Mucosa of descending colon (tissue), 3 donors: Measurements from ENCODE around the gene OSBPL10. TPM values are rescaled to one million over a fixed set of nuclear protein-coding genes. Genes with fewer than 3 reads are reported as not detected.

Experiments used
- ATAC-seq: fragments of 200-7000 bp; cut with Tn5 transposase; one replicate; pipeline ENCODE4 v1.9.1; 2020; ENCODE audit warnings: mild to moderate bottlenecking, moderate library complexity
- DNase-seq, 3 donors: peaks; one replicate each; pipeline ENCODE4 v3.0.0-alpha.2; 2020
- H3K36me3 ChIP-seq: fragments of 200-600 bp; one replicate; pipeline ENCODE4 v1.8.0; 2021; ENCODE audit warnings: low read depth, mild to moderate bottlenecking
- H3K4me1 ChIP-seq: fragments of 200-600 bp; one replicate; pipeline ENCODE4 v1.8.0; 2021; ENCODE audit warnings: low read depth, mild to moderate bottlenecking
- H3K4me3 ChIP-seq: fragments of 200-600 bp; one replicate; pipeline ENCODE4 v1.8.0; 2021; ENCODE audit warnings: mild to moderate bottlenecking
- H3K9me3 ChIP-seq: fragments of 200-600 bp; one replicate; pipeline ENCODE4 v1.8.0; 2021; ENCODE audit warnings: mild to moderate bottlenecking
- CTCF ChIP-seq: fragments of 200-600 bp; IDR thresholded peaks from one replicate; pipeline ENCODE4 v1.8.0; 2022; ENCODE audit warnings: antibody characterized with exemption, mild to moderate bottlenecking
- intact Hi-C, 2 donors: fragments of 100-400 bp; cut with DNase I in 1 of 2; cut with micrococcal nuclease in 1 of 2; formaldehyde crosslinking; loops; one replicate each; pipeline versions ENCODE4 v1.11.0 to v1.11.1; 2022; cut with DNase I, micrococcal nuclease
- total RNA-seq, 3 donors: library from RNA; stranded (reverse); fragmentation: NEBNext Ultra II Directional in 2 of 3; extraction: Animal tissue kit (Norgen Biotek cat#: 25700) in 2 of 3; gene quantifications; one replicate each; pipeline versions ENCODE4 v1.2.1 to v1.2.4, GENCODE V29; 2021 to 2023
- donor health status: DM: no; HTN: no; CAD: no; lungs with moderate emphysema.
- donor health status: DM: no; HTN: no; CAD: no.
- donor health status: DM: no; HTN: yes; CAD: no.

OSBPL10 gene
- total RNA-seq, 3 donors from 2014 or later: 15.7 to 23.9 (median 16.6) TPM

GRCh38 chr3:31815631-31816440 lies 165.2 kb downstream of the OSBPL10 start:
- DNase-seq: no peak
- ATAC-seq: no peak
- TF ChIP-seq CTCF: no peak

GRCh38 chr3:31815006-31815405 lies 166.1 kb downstream of the OSBPL10 start:
- Histone ChIP-seq H3K4me3 (no peak overlapping the region), H3K36me3 (no peaks in the 10 kb centered on the region), H3K4me1 (no peaks in the 10 kb centered on the region), H3K9me3 (no peaks in the 10 kb centered on the region)
- DNase-seq: no peak
- no peak for ATAC-seq
- no peak for TF ChIP-seq CTCF
- intact Hi-C loops: no loop called here

More at GRCh38 chr3:31815631-31816440, 165.2 kb downstream of the OSBPL10 start:
- H3K4me1 ChIP-seq: no peaks in the 10 kb centered on the region
- H3K9me3 ChIP-seq: no peaks in the 10 kb centered on the region
- no peaks in the 10 kb centered on the region for H3K36me3 ChIP-seq
- intact Hi-C loops: no loop called here
- H3K4me3 ChIP-seq: no peak overlapping the region

- no peaks in the 10 kb centered on the region for H3K36me3 ChIP-seq
- DNase-seq: no peak
- no peaks in the 10 kb centered on the region for H3K9me3 ChIP-seq
- TF ChIP-seq CTCF: no peak
- ATAC-seq: no peak
- H3K4me3 ChIP-seq: no peak overlapping the region
- intact Hi-C loops: no loop called here
- H3K4me1 ChIP-seq: no peaks in the 10 kb centered on the region
Measured at GRCh38 chr3:31813686-31814085, 167.4 kb downstream of the OSBPL10 start.

GRCh38 chr3:31813197-31813596 lies 167.9 kb downstream of the OSBPL10 start:
- H3K36me3 ChIP-seq: no peaks in the 10 kb centered on the region
- H3K4me3 ChIP-seq: no peak overlapping the region
- intact Hi-C loops: no loop called here
- ATAC-seq (no peak), DNase-seq (no peak)
- no peaks in the 10 kb centered on the region for H3K9me3 ChIP-seq
- no peak for TF ChIP-seq CTCF
- no peaks in the 10 kb centered on the region for H3K4me1 ChIP-seq

- Histone ChIP-seq H3K36me3 (no peaks in the 10 kb centered on the region), H3K4me3 (no peak overlapping the region), H3K4me1 (no peaks in the 10 kb centered on the region), H3K9me3 (no peaks in the 10 kb centered on the region)
- no peak for ATAC-seq
- TF ChIP-seq CTCF: no peak
- intact Hi-C loops: no loop called here
- no peak for DNase-seq
Measured at GRCh38 chr3:31810991-31811433, 170.1 kb downstream of the OSBPL10 start.
